Measurements from ENCODE around the gene SLC46A3. TPM values are rescaled to one million over a fixed set of nuclear protein-coding genes. Genes with fewer than 3 reads are reported as not detected.

Gene SLC46A3
- total RNA-seq, 1 donor from 2014 or later: 10.1 TPM

DNA sequence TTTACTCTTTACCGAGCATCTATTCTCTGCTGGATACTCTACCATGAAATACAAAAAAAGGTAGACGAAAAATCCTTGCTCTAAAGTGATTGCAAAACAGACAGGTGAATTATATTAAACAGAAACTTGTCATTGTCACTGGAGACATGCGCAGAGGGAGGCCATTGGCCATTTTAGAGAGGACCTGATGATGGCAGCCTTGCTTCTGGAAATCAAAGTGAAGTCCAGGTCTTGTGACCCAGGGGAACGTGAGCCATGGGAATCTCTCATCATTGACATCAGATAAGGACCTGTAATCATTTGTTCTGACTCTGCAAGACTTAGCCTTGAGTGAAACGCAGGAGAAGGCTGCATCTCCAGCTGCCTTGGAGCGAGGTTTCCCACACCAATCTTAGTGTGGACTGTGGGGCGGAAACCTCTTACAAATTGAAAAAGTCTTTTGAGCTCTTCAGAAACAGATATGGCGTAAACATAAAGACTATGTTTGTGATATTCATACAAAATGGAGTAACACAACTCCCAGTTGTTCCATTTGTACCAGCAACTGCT is 16.8 kb upstream of the SLC46A3 start:
- intact Hi-C loops (cut with DNase I): no loop called here
- ATAC-seq (no peak), DNase-seq (ENCODE audit: low spot score) (no peak)

DNA sequence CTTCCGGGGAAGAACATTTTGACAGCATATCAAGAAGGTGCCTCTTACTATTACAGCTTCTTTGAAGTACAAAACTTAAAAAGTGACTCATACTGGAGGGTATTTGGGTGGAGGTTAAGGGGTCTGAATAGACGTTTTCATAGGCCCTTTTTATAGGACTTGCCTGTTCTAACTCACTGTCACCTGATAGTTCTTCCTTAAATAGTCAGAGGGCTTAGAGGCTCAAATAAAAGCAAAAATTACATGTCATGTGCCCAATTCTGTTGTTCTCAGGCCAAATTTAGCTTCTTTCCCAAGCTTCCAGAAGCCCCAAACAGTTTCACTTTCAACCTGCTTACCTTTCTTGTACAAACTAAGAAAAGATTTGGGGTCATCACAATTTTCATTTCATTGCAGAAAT is 16.1 kb upstream of the SLC46A3 start:
- intact Hi-C loops (cut with DNase I): no loop called here
- ATAC-seq: no peak
- no peak for DNase-seq (ENCODE audit: low spot score)

DNA sequence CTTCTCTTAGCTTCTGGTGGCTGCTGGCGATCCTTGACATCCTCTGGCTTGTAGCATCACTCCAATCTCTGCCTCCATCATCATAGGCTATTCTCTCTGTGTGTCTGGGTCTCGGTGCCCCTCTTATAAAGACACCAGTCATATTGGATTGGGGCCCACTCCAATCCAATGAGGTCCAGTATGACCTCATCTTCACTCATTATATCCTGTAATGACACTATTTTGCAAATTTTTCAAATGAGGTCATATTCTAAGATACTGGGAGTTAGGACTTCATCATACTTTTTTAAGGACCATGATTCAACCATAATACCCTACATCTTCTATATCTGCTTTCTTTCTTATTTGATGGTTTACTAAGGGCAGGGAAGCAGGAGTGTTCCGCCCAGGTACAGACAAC is 12.0 kb upstream of the SLC46A3 start:
- no peak for DNase-seq (ENCODE audit: low spot score)
- intact Hi-C loops (cut with DNase I): no loop called here
- ATAC-seq: no peak

DNA sequence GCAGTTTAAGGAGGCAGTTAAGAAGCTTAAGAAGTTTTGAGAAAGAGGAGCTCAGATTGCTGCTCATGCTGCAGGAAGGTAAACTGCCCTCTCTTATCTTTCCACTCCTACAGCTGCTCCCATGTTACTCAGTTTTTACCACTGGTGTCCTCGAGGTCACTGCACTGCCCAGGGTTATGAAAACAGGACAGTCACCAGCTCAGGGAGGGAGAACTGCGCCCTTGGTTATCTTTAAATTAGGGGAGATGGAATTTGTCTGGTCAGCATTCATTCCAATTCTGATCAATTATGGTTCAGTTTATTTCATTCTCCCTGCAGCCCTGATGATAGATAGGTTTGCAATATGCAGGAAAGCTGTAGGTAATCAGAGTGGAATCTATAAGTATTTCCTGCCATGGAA is 10.8 kb upstream of the SLC46A3 start:
- ATAC-seq (no peak), DNase-seq (ENCODE audit: low spot score) (no peak)
- intact Hi-C loops (cut with DNase I): no loop called here

DNA sequence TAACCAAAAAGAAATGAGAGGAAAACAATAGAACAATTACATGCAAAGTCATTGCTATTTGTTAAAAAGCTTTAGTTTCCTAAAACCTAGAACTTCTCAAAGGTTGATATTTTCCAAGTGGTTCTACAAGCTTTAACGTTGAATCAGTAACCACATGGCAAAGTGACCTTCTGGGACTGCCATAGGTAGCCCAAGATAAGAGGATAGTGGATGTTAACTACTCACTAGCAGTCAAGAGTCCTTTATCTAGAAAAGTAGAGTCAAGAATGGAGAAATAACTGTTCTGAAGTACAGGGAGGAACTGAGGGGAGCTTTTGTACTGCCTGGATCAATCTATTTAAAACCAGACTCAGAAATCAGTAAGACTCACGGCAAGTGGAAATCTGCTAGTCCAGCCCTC is 9.9 kb upstream of the SLC46A3 start:
- no peak for DNase-seq (ENCODE audit: low spot score)
- ATAC-seq: no peak
- intact Hi-C loops (cut with DNase I): no loop called here

DNA sequence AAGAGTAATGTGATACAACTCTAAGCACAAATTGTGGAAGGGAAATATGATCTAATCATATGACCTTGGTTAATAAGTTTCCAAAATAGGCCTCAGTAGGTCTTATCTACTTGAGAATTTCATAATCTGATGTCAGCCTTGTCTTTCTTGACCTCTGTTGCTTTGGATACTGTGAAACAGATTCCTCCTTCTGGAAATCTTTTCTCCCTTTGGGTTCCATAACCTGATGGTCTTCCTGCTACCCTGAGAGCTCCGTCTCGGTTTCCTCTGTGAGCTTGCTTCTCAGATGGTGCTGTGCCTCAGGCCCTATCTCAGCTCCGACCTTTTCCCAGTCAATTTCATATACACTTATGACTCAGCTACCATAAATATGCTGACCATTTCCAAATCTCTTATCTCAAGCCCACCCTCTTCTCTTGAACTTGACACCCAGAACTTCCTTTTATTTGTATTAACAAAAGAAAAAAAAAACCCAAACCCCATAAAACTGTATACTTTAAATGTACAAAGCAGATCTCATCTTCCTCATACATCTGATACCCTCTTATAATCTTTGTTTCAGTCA is 6.4 kb upstream of the SLC46A3 start:
- DNase-seq (ENCODE audit: low spot score): no peak

DNA sequence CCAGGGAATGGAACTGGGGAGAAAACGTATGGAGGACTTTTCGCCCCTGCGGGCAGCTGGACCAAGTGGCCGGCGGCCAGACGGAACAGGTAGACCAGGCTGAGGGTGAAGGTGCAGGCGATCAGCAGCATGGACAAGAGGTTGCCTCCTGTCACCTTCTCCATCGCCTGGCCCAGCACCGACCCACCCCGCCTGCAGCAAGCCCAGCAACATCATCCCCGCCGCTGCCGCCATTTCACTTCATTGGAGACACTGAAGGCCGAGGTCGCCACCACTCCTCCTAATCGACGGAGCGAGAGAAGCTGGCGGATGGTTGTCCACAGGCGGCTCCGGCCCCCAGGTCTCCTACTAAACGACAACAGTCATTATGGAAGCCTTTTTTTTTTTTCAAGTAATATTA is 5.0 kb upstream of the SLC46A3 start:
- ATAC-seq: no peak

More for the DNA sequence above, 6.4 kb upstream of the SLC46A3 start:
- ATAC-seq: no peak
- intact Hi-C loops (cut with DNase I): no loop called here

DNA sequence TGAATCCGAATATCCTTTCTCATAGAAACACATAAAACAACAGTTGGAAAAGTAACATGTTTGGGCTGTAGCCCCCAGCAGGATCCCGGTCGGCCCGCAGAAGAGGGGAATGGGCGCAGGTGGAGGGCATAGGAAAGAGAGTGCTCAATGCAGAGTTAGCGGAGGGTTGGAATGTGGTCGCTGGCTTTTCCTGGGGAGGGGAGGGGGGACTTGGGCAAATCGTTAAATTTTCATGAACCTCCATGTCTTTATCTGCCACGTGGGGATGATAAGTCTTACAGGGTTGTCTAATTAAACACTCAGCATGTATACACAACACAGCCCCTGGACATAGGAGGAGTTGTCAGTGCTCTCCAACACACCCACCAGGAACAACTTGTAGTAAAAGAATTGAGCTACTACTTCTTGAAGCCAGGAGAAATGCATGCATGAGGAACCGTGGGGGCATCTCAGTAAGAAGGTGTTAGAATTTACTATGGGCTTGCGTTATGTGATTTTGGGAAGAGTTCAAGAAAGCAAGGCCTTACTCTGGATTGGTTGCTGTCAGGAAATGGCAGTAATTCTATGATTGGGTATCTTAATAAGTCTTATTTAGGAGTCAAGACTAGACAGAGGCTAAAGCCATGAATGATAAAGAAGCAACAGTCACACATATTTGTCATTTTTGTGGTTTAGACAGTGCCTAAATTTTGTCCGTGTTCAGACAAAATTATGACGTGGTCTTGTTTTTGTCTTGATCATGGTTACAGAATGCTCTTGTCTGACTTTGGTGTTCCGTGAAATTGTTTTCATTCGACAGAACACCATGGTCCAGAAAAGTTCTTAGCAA is 671 bp upstream of the SLC46A3 start:
- ATAC-seq: peak; percentile 4
- intact Hi-C loops (cut with DNase I): no loop called here
- no peak for DNase-seq (ENCODE audit: low spot score)

More for the DNA sequence above, 5.0 kb upstream of the SLC46A3 start:
- DNase-seq (ENCODE audit: low spot score): no peak
- intact Hi-C loops (cut with DNase I): no loop called here

DNA sequence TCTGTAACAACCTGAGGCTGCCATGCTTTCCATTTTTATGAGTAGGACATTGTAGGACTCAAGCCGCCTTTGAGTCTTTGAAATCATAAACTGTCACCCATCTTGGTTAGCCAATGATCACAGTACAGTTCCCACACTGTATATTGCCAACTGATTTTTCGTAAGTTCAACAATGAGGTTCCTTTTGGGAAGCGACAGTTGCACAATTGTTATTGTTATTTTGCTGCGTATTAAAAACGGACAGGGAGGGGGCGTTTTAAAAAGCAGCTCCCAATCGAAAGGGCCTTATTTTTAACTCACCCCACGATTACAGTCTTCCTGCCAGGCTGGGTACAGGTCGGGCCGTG is 601 bp downstream of the SLC46A3 start:
- DNase-seq (ENCODE audit: low spot score) (no peak), ATAC-seq (peak; percentile 27)
- intact Hi-C loops (cut with DNase I): no loop called here

DNA sequence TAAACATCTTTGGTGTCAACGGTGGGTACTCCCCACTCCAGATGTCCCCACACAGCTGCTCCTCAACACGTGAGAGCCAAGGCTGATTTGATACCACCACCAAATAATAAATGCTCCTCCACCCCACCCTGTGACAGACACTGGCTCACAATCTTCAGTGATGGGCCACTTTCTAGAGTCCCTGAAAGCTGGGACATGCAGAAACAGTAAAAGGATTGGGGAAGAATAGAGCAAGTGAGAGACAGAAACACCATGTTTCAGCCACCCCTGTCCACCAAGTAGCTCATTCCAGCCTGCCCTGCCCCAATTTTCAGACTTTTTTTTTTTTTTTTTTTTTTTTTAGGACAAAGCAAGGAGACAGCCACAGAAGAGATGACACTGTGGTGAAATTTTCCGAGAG is 1.6 kb downstream of the SLC46A3 start:
- DNase-seq (ENCODE audit: low spot score): no peak
- intact Hi-C loops (cut with DNase I): no loop called here
- no peak for ATAC-seq

DNA sequence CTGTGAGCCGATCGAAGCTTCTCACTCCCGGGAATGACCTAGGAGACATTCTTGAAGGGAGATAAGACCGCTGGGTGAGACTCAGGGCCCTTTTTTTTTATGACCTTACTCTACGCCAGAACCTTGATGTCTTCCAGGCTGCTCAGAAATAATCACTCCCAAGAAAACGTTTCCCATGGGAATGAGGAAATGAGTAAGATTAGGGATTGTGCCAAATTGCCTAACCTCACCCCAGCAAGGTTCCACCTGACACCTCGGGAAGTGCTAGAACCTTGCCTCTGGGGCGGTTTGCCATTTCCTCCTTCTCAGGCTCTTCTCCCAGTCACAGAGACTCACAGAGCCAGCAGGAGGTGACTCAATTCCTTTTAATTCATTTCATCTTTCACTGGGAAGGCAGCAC is 2.3 kb downstream of the SLC46A3 start:
- ATAC-seq: no peak
- no peak for DNase-seq (ENCODE audit: low spot score)
- intact Hi-C loops (cut with DNase I): no loop called here

DNA sequence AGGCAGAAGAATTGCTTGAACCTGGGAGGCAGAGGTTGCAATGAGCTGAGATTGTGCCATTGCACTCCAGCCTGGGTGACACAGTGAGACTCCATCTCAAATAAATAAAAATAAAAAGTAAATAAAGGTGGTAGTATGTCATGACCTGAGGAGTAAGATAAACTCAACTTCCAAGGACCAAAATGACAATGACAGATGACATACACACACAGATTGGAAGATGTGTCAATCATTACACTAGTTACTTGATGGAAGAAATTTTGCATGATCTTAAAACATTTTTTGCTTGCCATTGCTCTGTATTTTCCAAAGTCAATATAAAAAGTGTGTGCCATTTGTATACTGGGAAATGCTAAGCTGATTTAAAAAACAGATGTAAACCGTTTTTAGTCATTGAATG is 4.1 kb downstream of the SLC46A3 start:
- no peak for ATAC-seq
- intact Hi-C loops (cut with DNase I): no loop called here
- no peak for DNase-seq (ENCODE audit: low spot score)

DNA sequence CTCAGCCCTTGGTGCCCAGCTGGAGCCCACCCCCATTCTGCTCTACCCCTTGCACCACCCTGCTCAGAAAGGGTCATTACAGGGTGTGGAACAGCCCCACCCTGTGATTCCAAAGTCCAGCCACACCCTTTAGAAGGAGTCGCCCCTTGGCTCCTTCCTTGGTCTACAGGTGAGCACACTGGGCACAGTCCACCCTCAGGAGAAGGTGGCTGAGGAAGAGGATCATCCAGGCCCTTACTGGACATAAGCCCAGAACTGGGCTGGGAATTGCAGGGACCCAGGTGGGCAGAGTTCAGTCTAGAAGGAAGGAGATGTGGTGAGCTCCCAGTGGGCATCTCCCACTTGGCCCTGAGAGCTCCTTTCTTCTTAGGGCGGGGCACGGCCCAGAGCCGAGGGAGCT is 8.6 kb downstream of the SLC46A3 start:
- intact Hi-C loops (cut with DNase I): no loop called here
- ATAC-seq: no peak
- no peak for DNase-seq (ENCODE audit: low spot score)

DNA sequence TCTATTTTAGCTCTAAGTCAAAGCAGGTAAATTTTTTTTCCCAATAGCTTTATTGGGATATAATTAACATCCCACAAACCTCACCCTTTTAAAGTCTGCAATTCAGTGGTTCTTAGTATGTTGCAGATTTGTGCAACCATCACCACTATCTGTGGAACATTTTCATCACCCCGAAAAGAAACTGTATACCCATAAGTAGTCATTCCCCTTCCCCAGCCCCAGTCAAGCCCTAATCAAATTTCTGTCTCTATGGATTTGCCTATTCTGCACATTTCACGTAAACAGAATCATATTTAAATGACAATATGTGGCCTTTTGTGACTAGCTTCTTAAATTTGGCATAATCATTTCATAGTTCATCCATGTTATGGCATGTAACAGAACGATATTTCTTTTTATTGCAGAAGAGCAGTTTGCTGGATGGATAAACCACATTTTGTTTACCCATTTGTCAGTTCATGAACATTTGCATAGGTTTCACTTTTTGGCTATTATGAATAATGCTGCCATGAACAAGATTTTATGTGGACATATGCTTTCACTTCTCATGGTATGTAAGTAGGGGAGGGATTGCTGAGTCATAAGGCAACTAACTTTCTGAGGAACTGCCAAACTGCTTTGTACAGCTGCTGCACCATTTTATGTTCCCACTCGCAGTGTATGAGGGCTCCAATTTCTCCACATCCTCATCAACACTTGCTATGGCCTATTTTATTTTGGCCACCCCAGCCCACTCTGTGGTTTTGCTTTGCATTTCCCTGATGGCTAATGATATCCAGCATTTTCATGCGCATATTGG is 10.9 kb downstream of the SLC46A3 start:
- peak; percentile 67 for ATAC-seq

DNA sequence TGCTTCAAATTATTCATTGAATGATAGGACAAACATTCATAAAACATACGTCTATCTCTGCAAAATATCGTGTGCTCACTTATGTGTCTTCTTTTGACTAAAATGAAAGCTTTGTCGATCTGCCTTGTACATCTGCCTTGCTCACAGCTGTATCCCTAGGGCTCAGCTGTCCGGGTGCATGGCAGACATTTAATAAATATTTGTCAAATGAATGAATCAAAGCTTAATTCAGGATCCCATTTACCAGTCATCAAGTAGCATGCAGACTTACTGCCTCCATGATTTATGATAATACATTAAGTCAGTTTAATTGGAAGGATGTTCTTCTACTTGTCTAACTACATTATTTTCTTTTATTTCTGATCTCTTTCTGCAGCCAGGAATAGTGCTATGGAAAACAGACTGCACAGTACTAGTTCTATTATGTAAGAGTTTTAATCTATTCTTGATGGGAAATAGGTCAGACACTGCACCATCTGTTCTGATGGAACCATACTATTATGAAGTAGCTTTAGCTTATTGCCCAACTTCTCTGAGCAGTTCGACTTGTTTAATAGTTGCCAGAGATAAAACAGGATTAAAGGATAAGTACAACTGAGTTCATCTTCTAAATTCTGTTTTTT is 13.2 kb downstream of the SLC46A3 start:
- ATAC-seq (no peak), DNase-seq (ENCODE audit: low spot score) (no peak)
- intact Hi-C loops (cut with DNase I): no loop called here

More for the DNA sequence above, 10.9 kb downstream of the SLC46A3 start:
- intact Hi-C loops (cut with DNase I): no loop called here
- DNase-seq (ENCODE audit: low spot score): no peak

DNA sequence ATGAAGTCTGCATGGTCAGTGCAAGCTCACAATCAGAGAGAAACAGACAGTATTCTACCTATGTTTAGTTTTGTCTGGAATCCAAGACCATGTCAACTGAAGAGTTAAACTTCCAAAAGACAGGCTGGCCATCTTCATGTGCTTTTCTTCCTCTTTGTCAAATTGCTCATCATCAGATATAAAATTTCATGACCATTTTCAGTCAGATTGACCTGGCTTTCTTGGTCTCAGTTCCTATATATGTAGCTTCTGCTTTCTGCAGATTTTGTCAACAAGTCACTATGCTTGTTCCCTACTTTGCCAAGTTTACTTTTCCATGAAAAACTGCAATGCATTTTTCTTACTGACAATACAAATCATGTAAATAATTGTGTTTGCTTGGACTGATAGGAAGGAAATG is 13.9 kb downstream of the SLC46A3 start:
- intact Hi-C loops (cut with DNase I): no loop called here
- DNase-seq (ENCODE audit: low spot score): no peak
- no peak for ATAC-seq

DNA sequence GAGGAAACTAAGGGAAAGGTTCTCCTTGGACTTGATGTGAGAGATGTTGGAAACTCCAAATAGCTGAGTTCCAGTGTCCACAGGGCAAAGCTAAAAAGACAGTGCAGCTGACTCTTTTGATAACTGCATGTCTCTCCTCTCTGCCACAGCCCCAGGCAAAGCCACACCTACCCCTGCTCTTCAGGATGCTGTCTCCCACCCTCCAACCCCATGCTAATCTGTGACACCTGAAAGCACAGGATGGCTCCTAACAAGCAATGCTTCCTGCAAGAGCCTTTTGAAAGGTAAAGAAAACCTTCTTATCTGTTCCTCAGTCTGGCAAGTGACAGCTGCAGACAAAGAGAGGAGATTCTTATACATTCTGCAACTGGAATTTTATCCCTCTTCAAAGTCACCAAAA is 14.5 kb downstream of the SLC46A3 start:
- intact Hi-C loops (cut with DNase I): no loop called here
- ATAC-seq (no peak), DNase-seq (ENCODE audit: low spot score) (no peak)

DNA sequence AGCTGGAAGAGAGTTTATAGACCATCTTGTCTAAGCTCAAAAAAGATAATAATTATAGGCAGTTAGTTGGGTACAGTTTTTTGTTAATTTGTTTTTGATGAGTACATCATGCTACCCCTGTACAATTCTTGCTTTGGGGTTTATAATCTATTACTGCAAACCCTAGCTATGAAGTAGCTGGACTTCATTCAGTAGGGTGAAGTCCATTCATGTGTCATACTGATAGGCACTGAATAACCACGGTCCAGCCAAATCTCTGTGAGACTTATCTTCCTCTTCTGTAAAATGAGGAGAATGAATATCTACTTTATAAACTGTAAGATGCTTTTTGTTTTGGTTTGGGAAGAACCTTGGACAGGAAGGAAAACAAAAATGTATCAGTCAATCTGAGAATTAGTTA is 19.5 kb downstream of the SLC46A3 start:
- ATAC-seq: no peak
- no peak for DNase-seq (ENCODE audit: low spot score)
- intact Hi-C loops (cut with DNase I): no loop called here

DNA sequence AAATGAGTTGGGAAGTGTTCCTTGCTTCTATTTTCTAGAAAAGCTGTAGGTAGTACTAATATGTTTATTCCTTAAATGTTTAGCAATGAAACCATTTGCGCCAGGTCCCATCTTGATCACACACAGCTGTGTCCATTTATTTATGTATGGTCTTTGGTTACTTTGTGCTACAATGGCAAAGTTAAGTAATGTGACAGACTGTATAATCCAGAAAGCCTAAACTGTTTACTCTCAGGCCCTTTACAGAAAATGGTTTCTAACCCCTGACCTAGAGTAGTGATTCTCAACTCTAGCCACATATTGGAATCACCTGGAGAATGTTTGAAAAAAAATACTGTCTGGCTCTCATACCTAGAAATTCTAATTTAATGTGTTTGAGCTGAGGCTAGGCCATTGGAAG is 21.3 kb downstream of the SLC46A3 start:
- no peak for DNase-seq (ENCODE audit: low spot score)
- intact Hi-C loops (cut with DNase I): loop anchor here (1.0 kb wide), 1 partner anchor 44 kb away; no protein-coding TSS in a partner anchor

More for the DNA sequence above, 21.3 kb downstream of the SLC46A3 start:
- ATAC-seq: no peak
